SK-N-SH treated with all-trans-retinoic acid at 6 μM for 48 hours (cell line): ENCODE results near the gene PHLDA2.

Experiments
- CSDC2 ChIP-seq: fragments of 250-450 bp; sonication (Bioruptor Pico); IDR thresholded peaks from 2 replicates; pipeline ENCODE4 v1.5.0; 2020; ENCODE audit warnings: mild to moderate bottlenecking, moderate library complexity
- OSR1 ChIP-seq: fragments of 250-450 bp; sonication (Bioruptor Pico); IDR thresholded peaks from 2 replicates; pipeline ENCODE4 v1.8.0; 2022; ENCODE audit warnings: moderate library complexity, mild to moderate bottlenecking, inconsistent platforms
- ZC3H10 ChIP-seq: fragments of 250-450 bp; sonication (Bioruptor Pico); IDR thresholded peaks from 2 replicates; pipeline ENCODE4 v1.5.1; 2021; ENCODE audit warnings: mild to moderate bottlenecking, moderate library complexity
- ZFP30 ChIP-seq: fragments of 450-650 bp; formaldehyde crosslinking; IDR thresholded peaks from 2 replicates; pipeline ENCODE4 v1.5.0; 2022; ENCODE audit warnings: mild to moderate bottlenecking, moderate library complexity

DNA sequence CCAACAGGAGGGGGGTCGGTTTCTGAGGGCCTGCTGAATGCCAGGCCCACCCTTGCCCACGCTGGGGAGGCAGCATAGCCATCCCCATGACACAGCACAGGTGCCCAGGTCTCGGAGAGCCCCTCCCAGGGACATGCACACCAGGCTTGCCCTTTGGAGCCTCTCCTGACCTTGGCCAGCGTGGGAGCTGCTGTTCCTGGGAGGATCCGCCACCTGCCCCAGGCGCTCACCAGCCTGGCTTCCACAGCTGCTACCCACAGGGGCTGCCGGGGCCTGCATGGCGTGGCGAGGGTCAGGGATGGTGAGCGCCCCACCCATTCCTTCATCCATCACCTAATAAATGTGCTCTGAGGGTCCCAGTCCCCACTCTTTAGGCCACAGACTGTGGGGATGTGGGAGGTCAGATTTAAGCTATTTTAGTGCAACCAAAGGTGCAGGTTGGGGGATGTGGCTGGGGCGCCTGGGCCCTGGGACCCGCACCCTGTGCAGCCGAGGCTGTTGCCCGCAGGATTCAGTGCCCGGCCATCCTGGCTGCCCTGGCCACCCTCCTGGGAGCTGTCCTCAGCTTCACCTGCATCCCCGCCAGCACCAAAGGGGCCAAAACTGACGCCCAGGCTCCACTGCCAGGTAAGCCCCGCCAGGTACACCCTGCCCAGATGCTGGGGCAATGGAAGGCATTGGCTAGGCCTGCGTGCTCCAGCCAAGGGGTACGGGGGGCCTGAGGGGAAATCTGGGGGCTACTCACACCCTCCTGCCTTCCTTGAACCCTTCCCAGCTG is 12.9 kb downstream of the PHLDA2 start:
- TF ChIP-seq CSDC2 (CRISPR knock-in tag) (no peak), ZC3H10 (no peak), OSR1 (CRISPR knock-in tag) (no peak), ZFP30 (CRISPR knock-in tag) (no peak)
